ENCODE data around the gene ARHGEF11. TPM values are rescaled to one million over a fixed set of nuclear protein-coding genes. Genes with fewer than 3 reads are reported as not detected.

The ARHGEF11 gene
- total RNA-seq, 1 donor from 2014 or later, result 41.6 TPM

- DNase-seq (ENCODE audit: low spot score in 2 of 2) (no peak), FAIRE-seq (no peak)
Observed at GRCh38 chr1:156900896-156901589, 144.5 kb downstream of the ARHGEF11 start.

DNA sequence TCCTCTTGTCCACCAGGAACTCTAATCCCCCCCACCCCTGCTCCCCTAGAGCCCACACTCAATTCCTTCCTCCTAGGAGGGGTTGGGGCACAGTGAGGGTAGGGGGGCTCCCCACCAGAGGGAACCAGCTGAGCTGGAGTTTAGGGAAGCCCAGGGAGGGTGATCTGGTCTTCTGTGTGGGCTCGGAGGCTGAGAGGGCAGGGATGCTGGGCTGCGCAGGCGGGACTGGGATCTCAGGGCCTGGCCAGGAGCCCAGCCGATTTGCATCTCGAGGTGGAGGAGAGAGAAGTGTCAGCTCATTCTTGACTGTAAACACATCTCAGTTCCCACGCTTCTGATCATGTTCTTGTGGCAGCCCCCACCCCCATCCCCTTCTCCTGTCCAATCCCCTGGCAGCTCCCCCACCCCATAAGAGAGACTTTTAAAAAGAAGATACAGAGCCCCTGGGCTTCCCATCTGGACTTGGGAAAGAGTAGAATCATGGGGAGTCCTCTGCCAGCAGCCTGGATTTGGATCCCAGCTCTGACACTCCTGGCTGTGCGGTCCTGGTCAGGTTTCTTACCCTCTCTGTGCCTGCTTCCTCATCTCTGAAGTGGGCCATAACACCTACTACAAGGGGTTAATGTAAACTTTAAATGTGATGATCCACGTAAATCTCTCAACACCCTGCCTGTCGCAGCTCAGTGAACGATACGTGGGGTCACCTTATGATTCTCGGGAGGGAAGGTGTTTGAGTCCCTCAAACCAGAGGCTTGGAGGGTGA is 145.4 kb downstream of the ARHGEF11 start:
- FAIRE-seq, result no peak
- DNase-seq (ENCODE audit: low spot score in 2 of 2), result no peak

GRCh38 chr1:156898971-156899664 is 146.4 kb downstream of the ARHGEF11 start:
- no peak for FAIRE-seq
- no peak for DNase-seq (ENCODE audit: low spot score in 2 of 2)

- FAIRE-seq (no peak), DNase-seq (ENCODE audit: low spot score in 2 of 2) (no peak)
Observed at GRCh38 chr1:156898161-156898566, 147.4 kb downstream of the ARHGEF11 start.

- FAIRE-seq, result no peak
- DNase-seq (ENCODE audit: low spot score in 2 of 2), result no peak
Observed at GRCh38 chr1:156897078-156897825, 148.3 kb downstream of the ARHGEF11 start.

- FAIRE-seq (no peak), DNase-seq (ENCODE audit: low spot score in 2 of 2) (no peak)
Observed at GRCh38 chr1:156896490-156897033, 149.0 kb downstream of the ARHGEF11 start.

DNA sequence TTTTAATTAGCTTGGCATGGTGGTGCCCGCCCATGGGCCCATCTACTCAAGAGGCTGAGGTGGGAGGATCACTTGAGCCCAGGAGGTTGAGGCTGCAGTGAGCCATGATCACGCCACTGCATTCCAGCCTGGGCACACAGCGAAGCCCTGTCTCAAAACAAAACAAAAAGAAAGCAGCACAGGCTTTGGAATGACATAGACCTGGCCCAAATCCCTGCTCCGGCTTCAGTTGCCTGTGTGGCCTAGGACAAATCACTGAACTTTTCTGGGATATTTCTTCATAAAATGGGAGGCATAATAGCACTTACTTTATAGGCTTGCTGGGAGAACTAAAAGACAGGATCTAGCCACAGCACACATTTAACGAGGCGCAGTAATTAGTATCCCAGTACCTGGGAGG is 149.6 kb downstream of the ARHGEF11 start:
- DNase-seq (ENCODE audit: low spot score in 2 of 2), result no peak
- FAIRE-seq, result no peak

DNA sequence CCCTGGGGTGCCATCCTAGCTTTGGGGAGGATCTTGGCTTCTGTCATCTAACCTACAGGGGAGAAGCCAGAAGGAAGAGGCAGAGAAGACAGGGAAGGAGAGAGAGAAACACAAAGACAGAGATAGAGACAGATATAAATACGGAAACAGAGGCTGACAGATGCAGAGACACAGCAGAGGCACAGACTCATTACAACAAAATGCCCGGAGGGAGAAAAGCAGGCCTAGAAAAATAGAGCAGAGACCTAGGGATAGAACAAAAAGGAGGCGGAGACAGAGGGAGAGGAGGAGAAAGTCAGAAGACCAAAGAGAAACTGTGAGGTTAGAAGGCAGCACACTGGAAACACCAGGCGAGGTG is 150.1 kb downstream of the ARHGEF11 start:
- FAIRE-seq (no peak), DNase-seq (ENCODE audit: low spot score in 2 of 2) (no peak)

GRCh38 chr1:156894711-156895454 is 150.7 kb downstream of the ARHGEF11 start:
- FAIRE-seq (no peak), DNase-seq (ENCODE audit: low spot score in 2 of 2) (no peak)

DNA sequence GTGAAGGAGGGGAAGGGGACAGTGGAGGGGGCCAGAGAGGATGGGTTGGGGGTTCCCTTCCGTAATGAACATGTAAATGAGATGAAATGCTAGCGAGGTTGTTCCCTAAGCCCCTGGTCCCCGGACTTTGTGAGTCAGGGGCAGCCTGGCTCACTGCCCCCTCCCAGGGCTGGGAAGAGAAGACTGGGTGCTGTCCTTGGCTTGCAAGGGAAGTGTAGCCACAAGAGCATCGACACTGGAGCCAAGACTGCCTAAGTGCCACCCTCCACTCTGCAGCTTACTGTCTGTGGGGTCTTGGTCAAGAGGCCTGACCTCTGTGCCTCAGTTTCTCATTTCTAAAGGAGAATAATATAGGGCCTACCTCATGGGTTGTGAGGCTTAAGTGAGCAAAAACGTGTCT is 151.5 kb downstream of the ARHGEF11 start:
- DNase-seq (ENCODE audit: low spot score in 2 of 2) (no peak), FAIRE-seq (no peak)

GRCh38 chr1:156893048-156893953 is 152.2 kb downstream of the ARHGEF11 start, which contains the start of gene PEAR1:
Gene PEAR1 (plus strand): TSS chr1:156893718. CDS start chr1:156903927, 10,209 bp downstream.
- no peak for DNase-seq (ENCODE audit: low spot score in 2 of 2)
- no peak for FAIRE-seq

- FAIRE-seq (no peak), DNase-seq (ENCODE audit: low spot score in 2 of 2) (peak; percentile 72 to 85)
Observed at GRCh38 chr1:156892190-156893047, 153.1 kb downstream of the ARHGEF11 start.

- FAIRE-seq (no peak), DNase-seq (ENCODE audit: low spot score in 2 of 2) (peak; percentile 80 to 87)
Observed at GRCh38 chr1:156889802-156890580, 155.6 kb downstream of the ARHGEF11 start.

DNA sequence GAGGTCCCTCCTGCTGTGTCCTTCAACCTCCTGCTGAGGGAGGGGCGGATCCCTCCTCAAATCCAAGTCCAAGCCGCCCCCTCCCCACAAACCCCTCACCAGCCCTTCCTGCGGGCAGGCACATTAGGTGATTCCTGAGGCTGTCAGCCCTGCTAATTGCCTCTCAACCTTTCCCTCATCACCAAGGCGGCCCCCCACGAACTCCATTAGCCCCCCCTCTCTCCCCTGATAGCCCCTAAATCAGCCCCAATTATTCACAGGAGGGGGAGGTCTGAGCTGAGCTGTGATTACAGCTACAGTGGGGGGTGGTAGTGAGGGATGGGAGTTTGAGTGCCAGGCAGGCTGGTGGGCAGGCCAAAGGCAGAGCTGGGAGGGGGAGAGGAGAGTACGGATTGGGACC is 157.8 kb downstream of the ARHGEF11 start:
- DNase-seq (ENCODE audit: low spot score in 2 of 2) (no peak), FAIRE-seq (no peak)

DNA sequence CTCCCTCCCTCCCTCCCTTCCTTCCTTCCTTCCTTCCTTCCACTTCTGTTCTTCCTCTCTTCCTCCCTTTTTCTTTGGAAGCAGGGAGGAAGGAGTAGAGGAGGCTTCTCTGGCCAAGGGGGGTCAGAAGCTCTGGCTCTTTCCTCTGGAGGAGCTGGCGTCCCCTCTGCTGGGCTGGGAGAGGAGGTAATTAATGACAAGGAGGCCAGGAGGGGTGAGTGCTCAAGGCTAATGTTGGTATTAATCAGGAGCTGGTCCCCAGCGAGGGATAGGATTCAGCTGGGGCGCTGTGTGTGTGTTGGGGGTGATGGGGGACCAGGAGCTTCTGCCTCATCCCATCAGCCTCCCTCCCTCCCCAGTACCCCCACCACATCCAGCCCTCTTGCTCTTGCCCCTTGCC is 158.2 kb downstream of the ARHGEF11 start:
- DNase-seq (ENCODE audit: low spot score in 2 of 2) (no peak), FAIRE-seq (no peak)

DNA sequence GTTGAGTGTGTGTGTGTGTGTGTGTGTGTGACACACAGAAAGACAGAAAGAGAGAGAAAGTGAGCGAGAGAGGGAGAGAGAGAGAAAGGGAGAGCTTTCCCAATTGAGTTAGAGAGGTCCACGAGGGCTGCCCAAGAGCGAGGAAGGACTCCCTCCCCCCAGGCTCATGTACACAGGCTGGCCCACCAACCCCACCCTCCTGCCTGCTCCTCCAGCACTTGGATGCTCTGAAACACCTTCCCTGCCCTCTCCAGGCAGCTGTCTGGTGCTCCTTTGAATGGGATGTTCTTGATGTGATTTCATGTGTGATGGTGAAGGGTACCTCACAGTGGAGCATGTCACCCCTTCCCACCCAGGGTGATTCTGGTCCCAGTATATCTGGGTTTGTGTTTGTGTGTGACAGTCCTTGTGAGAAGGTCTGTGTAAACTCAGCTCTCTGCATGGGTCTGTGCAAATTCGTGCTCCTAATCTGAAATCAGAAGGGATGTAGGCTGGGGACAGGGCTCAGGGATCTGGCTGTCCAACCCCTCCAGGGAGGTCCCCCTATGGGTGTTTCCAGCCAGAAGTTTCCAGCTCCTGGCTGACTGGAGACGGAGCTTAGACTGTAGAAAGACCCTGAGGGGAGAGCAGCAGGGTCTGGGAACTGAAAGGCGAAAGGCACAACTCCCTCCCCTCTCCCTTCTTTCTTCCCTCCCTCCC is 158.8 kb downstream of the ARHGEF11 start:
- no peak for FAIRE-seq
- DNase-seq (ENCODE audit: low spot score in 2 of 2), result no peak
